RWPE2 (cell line): ENCODE results near the gene BMAL1.
A peak's percentile ranks its signal among the peaks of the same experiment; 100 is the strongest.

ENCODE experiments used
- ATAC-seq: fragments of 200-7000 bp; cut with Tn5 transposase; 3 replicates; pipeline ENCODE4 v1.9.1; 2021; ENCODE audit warnings: low read depth
- DNase-seq: peaks from one replicate; pipeline ENCODE4 v3.0.0-alpha.2; 2020; ENCODE audit warnings: low spot score
- H3K27ac ChIP-seq: fragments of 450-650 bp; 2 replicates; pipeline ENCODE4 v1.5.1; 2017; ENCODE audit warnings: mild to moderate bottlenecking; ENCODE audit not compliant: poor library complexity, severe bottlenecking
- H3K27me3 ChIP-seq: fragments of 250-450 bp; sonication (Bioruptor Pico); 2 replicates; pipeline ENCODE4 v1.5.1; 2021; ENCODE audit warnings: mild to moderate bottlenecking, moderate library complexity; ENCODE audit not compliant: insufficient read depth, poor library complexity, severe bottlenecking
- H3K36me3 ChIP-seq: fragments of 250-450 bp; sonication (Bioruptor Pico); 2 replicates; pipeline ENCODE4 v1.5.1; 2020; ENCODE audit warnings: low read depth, mild to moderate bottlenecking, moderate library complexity
- H3K4me1 ChIP-seq: fragments of 250-450 bp; sonication (Bioruptor Pico); 2 replicates; pipeline ENCODE4 v1.5.1; 2021; ENCODE audit warnings: mild to moderate bottlenecking, moderate library complexity; ENCODE audit not compliant: insufficient read depth, poor library complexity, severe bottlenecking
- H3K4me3 ChIP-seq: fragments of 250-450 bp; sonication (Bioruptor Pico); 2 replicates; pipeline ENCODE4 v1.5.1; 2021; ENCODE audit warnings: mild to moderate bottlenecking, moderate library complexity; ENCODE audit not compliant: severe bottlenecking
- H3K9me3 ChIP-seq: fragments of 250-450 bp; sonication (Bioruptor Pico); 2 replicates; pipeline ENCODE4 v1.5.1; 2021; ENCODE audit warnings: mild to moderate bottlenecking, moderate library complexity; ENCODE audit not compliant: severe bottlenecking
- CTCF ChIP-seq: fragments of 450-650 bp; IDR thresholded peaks from one replicate; pipeline ENCODE4 v1.5.1; 2017; ENCODE audit warnings: mild to moderate bottlenecking, moderate library complexity; ENCODE audit not compliant: poor library complexity, severe bottlenecking

The BMAL1 gene

DNA sequence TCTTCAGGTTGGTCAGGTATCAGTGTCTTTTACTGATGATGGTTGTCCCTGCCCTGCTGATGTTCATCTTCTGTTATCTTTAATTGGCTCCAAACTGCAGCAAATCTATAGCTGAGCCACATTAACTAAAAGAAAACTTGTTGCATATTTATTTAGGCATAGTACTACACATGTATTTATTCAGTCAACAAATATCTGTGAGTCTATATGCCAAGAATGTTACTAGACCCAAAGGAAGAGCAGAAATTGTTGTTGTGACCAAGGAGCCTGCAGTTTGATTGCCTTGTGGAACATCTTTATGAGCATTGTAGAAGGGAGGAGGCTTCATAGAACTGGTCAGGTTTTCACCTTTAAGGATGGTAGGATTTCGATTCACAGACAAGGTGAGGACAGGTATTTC, 10.1 kb downstream of the BMAL1 start:
- H3K27me3 ChIP-seq, result no peaks in the 10 kb centered on the region
- H3K4me1 ChIP-seq, result peaks cover 12% of the 10 kb centered on the region
- H3K36me3 ChIP-seq, result no peaks in the 10 kb centered on the region
- 0 out of 3 replicates have a peak, but pooled peaks have one; percentile 26 for ATAC-seq
- no peaks in the 10 kb centered on the region for H3K9me3 ChIP-seq
- H3K27ac ChIP-seq, result no peak overlapping the region
- no peak for DNase-seq
- no peak for TF ChIP-seq CTCF
- no peak overlapping the region for H3K4me3 ChIP-seq

GRCh38 chr11:13288375-13289029, 10.9 kb downstream of the BMAL1 start:
- peaks cover 12% of the 10 kb centered on the region for H3K4me1 ChIP-seq
- DNase-seq (no peak), ATAC-seq (peak; percentile 56; the same call in 2 of the 3 replicates)
- H3K36me3 ChIP-seq, result no peaks in the 10 kb centered on the region
- no peaks in the 10 kb centered on the region for H3K9me3 ChIP-seq
- H3K4me3 ChIP-seq, result no peak overlapping the region
- TF ChIP-seq CTCF, result no peak
- H3K27me3 ChIP-seq, result no peaks in the 10 kb centered on the region
- H3K27ac ChIP-seq, result no peak overlapping the region

GRCh38 chr11:13289081-13289480, 11.5 kb downstream of the BMAL1 start:
- H3K4me1 ChIP-seq, result peaks cover 12% of the 10 kb centered on the region
- ATAC-seq, result peak; percentile 38; the same call in 1 of the 3 replicates
- no peak overlapping the region for H3K27ac ChIP-seq
- no peaks in the 10 kb centered on the region for H3K27me3 ChIP-seq
- no peaks in the 10 kb centered on the region for H3K36me3 ChIP-seq
- DNase-seq, result no peak
- no peaks in the 10 kb centered on the region for H3K9me3 ChIP-seq
- H3K4me3 ChIP-seq, result no peak overlapping the region
- no peak for TF ChIP-seq CTCF

DNA sequence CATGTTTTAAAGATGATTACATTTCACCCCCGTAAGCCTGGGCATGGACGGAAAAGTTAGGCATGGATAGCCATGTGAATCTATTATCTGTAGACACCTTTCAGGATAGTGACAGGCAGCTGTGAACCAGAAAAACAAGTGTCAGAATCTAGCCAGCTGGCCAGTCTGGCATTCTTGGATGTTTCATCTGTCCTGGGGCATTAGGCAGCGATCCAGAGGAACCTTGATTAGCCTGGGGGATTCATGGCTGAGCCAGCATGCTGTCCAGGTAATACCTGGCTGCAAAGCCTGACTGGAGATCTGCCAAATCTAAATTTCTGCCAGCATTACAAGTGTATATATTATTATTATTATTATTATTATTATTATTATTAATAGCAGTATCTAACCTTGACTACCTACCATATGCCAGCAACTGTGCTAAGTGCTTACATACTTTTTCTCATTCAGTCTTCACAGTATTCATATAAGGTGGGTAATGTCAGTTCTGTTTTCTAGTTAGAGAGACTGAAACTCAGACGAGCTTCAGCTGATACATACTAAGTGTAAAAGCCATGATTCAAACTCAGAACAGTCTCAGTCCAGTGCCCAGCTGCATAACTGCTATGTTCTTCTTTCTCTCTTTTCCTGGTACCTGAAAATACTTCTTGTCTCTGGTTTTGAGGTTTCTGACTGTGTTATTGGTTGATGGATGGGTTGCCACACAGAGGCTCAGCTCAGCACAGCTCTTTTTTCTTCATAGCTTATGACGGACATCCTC, 12.8 kb downstream of the BMAL1 start:
- no peaks in the 10 kb centered on the region for H3K27me3 ChIP-seq
- H3K9me3 ChIP-seq, result no peaks in the 10 kb centered on the region
- DNase-seq, result no peak
- no peak overlapping the region for H3K27ac ChIP-seq
- ATAC-seq, result 0 out of 3 replicates have a peak, but pooled peaks have one; percentile 42
- H3K4me1 ChIP-seq, result peaks cover 12% of the 10 kb centered on the region
- no peak for TF ChIP-seq CTCF
- H3K4me3 ChIP-seq, result no peak overlapping the region
- no peaks in the 10 kb centered on the region for H3K36me3 ChIP-seq

GRCh38 chr11:13291361-13291760, 13.8 kb downstream of the BMAL1 start:
- DNase-seq (no peak), ATAC-seq (no peak)
- Histone ChIP-seq H3K9me3 (no peaks in the 10 kb centered on the region), H3K27ac (no peak overlapping the region), H3K27me3 (no peaks in the 10 kb centered on the region), H3K36me3 (no peaks in the 10 kb centered on the region), H3K4me3 (no peak overlapping the region), H3K4me1 (peaks cover 12% of the 10 kb centered on the region)
- TF ChIP-seq CTCF, result no peak
